LoVo (cell line): ENCODE data around the gene ACOT11.

ENCODE experiments used
- DNase-seq: peaks from one replicate; pipeline ENCODE4 v3.0.0-alpha.2; 2016; ENCODE audit warnings: low spot score

ACOT11 gene

GRCh38 chr1:54585181-54586066, 37.4 kb downstream of the ACOT11 start:
- DNase-seq, result no peak

GRCh38 chr1:54588377-54588776, 40.3 kb downstream of the ACOT11 start:
- DNase-seq, result no peak

GRCh38 chr1:54591127-54591756, 43.2 kb downstream of the ACOT11 start:
- no peak for DNase-seq

- DNase-seq, result no peak
Observed at GRCh38 chr1:54593571-54594160, 45.6 kb downstream of the ACOT11 start.

GRCh38 chr1:54594463-54594862, 46.4 kb downstream of the ACOT11 start:
- no peak for DNase-seq

- no peak for DNase-seq
Observed at GRCh38 chr1:54595956-54596498, 48.0 kb downstream of the ACOT11 start.

- no peak for DNase-seq
Observed at GRCh38 chr1:54596756-54597155, 48.7 kb downstream of the ACOT11 start.

- no peak for DNase-seq
Observed at GRCh38 chr1:54597455-54598030, 49.5 kb downstream of the ACOT11 start.

GRCh38 chr1:54599211-54599823, 51.3 kb downstream of the ACOT11 start:
- no peak for DNase-seq

- DNase-seq, result no peak
Observed at GRCh38 chr1:54600947-54601721, 53.1 kb downstream of the ACOT11 start.

GRCh38 chr1:54601730-54602129, 53.7 kb downstream of the ACOT11 start:
- no peak for DNase-seq

- no peak for DNase-seq
Observed at GRCh38 chr1:54602554-54602953, 54.5 kb downstream of the ACOT11 start.

- no peak for DNase-seq
Observed at GRCh38 chr1:54603241-54603640, 55.2 kb downstream of the ACOT11 start.

- DNase-seq, result no peak
Observed at GRCh38 chr1:54604051-54604450, 56.0 kb downstream of the ACOT11 start.

- no peak for DNase-seq
Observed at GRCh38 chr1:54604572-54605370, 56.7 kb downstream of the ACOT11 start.

GRCh38 chr1:54606096-54606989, 58.3 kb downstream of the ACOT11 start:
- no peak for DNase-seq

GRCh38 chr1:54606990-54607325, 58.9 kb downstream of the ACOT11 start:
- DNase-seq, result no peak

- no peak for DNase-seq
Observed at GRCh38 chr1:54607821-54608565, 60.0 kb downstream of the ACOT11 start.
